HL-60 (cell line): Measurements from ENCODE around the gene RECQL5.

Experiments used
- GABPA ChIP-seq: IDR thresholded peaks from 2 replicates; pipeline ENCODE4 v1.6.1; 2012; ENCODE audit warnings: low read depth
- TF ChIP-seq, protein P1 (sequence below): IDR thresholded peaks from one replicate; pipeline ENCODE4 v1.5.1; 2011; ENCODE audit warnings: low read length, control low read depth, inconsistent platforms; ENCODE audit not compliant: insufficient read depth
- TF ChIP-seq, protein P2 (sequence below): IDR thresholded peaks from 2 replicates; pipeline ENCODE4 v1.6.1; 2012; ENCODE audit warnings: low read depth; ENCODE audit not compliant: insufficient replicate concordance

DNA sequence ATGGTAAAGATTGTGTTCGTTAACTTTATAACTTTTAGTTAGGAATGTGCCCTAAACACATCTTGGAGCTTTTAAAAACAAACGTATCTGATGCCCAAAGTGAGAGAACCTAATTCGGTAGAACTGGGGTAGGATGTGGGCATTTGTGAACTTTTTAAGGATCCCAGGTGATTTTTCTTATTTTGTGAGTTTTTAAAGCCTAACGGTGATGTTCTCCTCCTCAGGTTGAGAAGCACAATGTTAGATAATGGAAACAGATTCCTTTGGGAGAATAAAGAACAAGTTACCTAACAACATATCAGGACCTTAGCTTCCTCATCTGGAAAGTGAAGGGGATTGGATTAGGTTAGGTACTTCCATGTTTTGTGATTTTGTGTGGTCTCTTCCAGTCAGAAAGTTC is 871 bp upstream of the RECQL5 start:
- no peak for TF ChIP-seq GABPA
- TF ChIP-seq, protein P1, sequence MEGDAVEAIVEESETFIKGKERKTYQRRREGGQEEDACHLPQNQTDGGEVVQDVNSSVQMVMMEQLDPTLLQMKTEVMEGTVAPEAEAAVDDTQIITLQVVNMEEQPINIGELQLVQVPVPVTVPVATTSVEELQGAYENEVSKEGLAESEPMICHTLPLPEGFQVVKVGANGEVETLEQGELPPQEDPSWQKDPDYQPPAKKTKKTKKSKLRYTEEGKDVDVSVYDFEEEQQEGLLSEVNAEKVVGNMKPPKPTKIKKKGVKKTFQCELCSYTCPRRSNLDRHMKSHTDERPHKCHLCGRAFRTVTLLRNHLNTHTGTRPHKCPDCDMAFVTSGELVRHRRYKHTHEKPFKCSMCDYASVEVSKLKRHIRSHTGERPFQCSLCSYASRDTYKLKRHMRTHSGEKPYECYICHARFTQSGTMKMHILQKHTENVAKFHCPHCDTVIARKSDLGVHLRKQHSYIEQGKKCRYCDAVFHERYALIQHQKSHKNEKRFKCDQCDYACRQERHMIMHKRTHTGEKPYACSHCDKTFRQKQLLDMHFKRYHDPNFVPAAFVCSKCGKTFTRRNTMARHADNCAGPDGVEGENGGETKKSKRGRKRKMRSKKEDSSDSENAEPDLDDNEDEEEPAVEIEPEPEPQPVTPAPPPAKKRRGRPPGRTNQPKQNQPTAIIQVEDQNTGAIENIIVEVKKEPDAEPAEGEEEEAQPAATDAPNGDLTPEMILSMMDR, result no peak
- TF ChIP-seq, protein P2, sequence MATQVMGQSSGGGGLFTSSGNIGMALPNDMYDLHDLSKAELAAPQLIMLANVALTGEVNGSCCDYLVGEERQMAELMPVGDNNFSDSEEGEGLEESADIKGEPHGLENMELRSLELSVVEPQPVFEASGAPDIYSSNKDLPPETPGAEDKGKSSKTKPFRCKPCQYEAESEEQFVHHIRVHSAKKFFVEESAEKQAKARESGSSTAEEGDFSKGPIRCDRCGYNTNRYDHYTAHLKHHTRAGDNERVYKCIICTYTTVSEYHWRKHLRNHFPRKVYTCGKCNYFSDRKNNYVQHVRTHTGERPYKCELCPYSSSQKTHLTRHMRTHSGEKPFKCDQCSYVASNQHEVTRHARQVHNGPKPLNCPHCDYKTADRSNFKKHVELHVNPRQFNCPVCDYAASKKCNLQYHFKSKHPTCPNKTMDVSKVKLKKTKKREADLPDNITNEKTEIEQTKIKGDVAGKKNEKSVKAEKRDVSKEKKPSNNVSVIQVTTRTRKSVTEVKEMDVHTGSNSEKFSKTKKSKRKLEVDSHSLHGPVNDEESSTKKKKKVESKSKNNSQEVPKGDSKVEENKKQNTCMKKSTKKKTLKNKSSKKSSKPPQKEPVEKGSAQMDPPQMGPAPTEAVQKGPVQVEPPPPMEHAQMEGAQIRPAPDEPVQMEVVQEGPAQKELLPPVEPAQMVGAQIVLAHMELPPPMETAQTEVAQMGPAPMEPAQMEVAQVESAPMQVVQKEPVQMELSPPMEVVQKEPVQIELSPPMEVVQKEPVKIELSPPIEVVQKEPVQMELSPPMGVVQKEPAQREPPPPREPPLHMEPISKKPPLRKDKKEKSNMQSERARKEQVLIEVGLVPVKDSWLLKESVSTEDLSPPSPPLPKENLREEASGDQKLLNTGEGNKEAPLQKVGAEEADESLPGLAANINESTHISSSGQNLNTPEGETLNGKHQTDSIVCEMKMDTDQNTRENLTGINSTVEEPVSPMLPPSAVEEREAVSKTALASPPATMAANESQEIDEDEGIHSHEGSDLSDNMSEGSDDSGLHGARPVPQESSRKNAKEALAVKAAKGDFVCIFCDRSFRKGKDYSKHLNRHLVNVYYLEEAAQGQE, result no peak
